DMS 273 treated with DMSO at 0.1 percent for 48 hours (cell line): ENCODE results near the gene COL20A1.
"Not testable (repeated sequence)": the region's sequence is repeated elsewhere in the genome, so short reads cannot be mapped to it uniquely, and the experiment has no call there.

Experiments
- DNase-seq: peaks from one replicate; lab custom pipeline; 2025; lab: John Stamatoyannopoulos, UW

Gene COL20A1

GRCh38 chr20:63292904-63293303, at the start of gene COL20A1:
Gene COL20A1 (plus strand): TSS chr20:63293186. CDS start chr20:63295108, 1,922 bp downstream.
- no peak for DNase-seq

DNA sequence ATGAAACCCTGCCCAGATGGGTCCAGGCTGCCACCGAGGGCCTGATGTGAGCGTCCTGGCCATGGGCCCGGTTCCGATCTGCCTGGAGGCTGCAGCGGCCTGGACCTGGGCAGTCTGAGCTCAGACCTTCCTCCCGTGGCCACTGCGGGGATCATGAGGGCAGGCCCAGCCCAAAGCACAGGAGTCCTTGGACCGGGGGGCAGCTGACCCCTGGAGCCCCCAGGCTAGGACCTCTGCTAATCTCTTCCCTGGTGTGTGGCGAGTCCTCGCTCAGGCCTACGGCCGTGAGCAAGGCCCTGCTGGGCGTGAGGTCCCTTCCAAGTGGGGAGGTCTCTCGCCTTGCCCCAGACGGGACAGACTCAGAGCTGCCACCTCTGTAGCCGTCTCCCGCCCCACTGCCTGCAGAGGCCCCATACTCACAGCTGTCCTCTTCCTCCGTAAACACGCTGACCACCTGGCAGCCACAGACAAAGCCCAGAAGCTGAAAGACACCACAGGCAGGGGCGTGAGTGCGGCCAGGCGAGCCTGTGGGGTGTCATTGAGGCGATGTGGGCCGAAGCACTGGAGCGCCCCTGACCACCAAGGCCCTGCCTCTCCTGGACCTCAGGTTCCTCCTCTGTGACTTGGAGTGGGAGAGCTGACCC, 49.3 kb upstream of the COL20A1 start:
- DNase-seq, result no peak

DNA sequence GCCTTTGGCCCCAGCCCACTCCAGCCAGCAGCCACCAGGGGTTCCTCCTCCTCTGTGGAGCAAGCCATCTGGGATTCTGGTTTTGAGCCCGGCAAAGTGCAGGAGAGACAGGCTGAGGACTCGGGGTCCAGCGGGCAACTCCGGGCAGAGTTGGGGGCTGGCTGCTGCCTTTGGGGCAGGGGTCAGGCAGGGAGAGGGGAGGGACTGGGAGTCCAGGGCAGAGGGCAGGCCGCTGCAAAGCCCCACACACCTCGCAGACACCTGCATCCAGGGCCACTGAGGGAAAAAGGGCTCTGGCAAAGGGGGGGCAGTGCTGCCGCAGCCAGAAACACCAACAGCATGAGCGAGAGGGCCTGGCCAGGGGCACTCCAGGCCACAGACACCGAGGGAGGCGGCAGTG, 48.5 kb upstream of the COL20A1 start:
- no peak for DNase-seq

GRCh38 chr20:63246490-63247288, 46.3 kb upstream of the COL20A1 start:
- DNase-seq, result no peak

- DNase-seq, result no peak
Measured at GRCh38 chr20:63247671-63248228, 45.2 kb upstream of the COL20A1 start.

- no peak for DNase-seq
Measured at GRCh38 chr20:63248835-63249591, 44.0 kb upstream of the COL20A1 start.

DNA sequence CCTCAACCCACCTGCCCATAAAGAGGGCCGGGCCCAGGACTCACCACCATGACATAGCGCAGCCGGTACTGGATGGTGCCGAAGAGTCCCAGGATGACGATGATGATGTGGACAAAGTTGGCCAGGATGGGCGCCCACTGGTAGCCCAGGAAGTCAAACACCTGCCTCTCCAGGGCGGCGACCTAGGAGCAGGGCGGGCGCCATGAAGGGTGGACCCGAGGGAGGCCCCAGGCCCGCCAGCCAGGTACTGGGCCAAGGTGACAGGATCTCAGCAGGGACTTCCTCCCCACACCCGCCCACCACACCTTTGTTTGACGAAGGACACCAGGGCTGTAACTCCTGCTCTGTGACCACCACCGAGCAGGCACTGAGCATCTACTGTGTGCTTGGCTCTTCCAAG, 43.1 kb upstream of the COL20A1 start:
- DNase-seq, result no peak

DNA sequence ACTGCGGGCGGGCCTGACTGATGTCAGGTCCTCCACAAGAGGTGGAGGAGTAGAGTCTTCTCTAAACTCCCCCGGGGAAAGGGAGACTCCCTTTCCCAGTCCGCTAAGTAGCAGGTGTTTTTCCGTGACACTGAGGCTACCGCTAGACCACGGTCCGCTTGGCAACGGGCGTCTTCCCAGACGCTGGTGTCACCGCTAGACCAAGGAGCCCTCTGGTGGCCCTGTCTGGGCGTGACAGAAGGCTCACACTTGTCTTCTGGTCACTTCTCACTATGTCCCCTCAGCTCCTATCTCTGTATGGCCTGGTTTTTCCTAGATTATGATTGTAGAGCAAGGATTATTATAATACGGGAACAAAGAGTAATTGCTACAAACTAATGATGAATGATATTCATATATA, 41.6 kb upstream of the COL20A1 start:
- not testable (repeated sequence) for DNase-seq

DNA sequence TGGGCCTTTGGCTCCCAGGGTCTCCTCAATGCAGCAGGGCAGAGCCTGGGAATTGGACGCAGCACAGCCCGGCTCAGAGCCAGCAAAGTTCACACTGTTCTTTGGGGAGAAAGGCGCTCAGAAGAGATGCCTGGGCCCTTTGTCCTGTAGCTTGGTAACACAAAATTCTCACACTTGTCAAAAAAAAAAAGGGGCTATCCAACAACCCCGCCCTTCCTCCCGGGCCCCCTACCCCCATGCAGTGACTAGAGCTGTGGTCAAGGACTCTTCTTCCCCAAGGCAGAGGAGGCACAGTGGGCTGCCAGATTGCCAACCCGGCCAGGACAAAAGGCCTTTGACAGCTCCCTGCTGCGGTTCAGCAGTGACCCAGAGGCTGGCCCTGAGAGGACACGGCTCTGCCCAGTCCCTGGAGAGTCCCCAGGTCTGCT, 40.7 kb upstream of the COL20A1 start:
- DNase-seq, result no peak

DNA sequence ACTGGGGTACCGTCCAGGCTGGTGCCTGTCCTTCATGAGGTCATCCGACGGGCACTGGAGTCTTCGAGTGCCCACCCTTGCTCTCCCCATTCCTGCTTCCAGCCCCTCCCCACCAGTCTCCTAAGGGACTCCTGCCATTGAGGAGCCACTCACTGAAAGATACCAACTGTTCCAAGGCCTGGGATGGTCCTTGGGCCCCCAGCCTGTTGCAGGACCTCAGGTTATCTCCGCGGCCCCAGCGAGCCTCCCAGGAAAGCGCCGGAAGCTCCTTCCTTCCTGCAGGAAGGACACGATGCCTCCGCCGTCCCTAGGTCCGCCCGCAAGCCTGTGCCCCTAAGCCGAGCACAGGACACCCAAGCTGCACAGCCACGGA, 39.9 kb upstream of the COL20A1 start:
- DNase-seq, result no peak

GRCh38 chr20:63253438-63254231, 39.4 kb upstream of the COL20A1 start:
- DNase-seq, result no peak

- DNase-seq, result no peak
Measured at GRCh38 chr20:63254232-63254605, 38.8 kb upstream of the COL20A1 start, which contains the start of gene NKAIN4. Gene NKAIN4 (minus strand): TSS chr20:63254463. CDS start chr20:63254450, 13 bp downstream.

DNA sequence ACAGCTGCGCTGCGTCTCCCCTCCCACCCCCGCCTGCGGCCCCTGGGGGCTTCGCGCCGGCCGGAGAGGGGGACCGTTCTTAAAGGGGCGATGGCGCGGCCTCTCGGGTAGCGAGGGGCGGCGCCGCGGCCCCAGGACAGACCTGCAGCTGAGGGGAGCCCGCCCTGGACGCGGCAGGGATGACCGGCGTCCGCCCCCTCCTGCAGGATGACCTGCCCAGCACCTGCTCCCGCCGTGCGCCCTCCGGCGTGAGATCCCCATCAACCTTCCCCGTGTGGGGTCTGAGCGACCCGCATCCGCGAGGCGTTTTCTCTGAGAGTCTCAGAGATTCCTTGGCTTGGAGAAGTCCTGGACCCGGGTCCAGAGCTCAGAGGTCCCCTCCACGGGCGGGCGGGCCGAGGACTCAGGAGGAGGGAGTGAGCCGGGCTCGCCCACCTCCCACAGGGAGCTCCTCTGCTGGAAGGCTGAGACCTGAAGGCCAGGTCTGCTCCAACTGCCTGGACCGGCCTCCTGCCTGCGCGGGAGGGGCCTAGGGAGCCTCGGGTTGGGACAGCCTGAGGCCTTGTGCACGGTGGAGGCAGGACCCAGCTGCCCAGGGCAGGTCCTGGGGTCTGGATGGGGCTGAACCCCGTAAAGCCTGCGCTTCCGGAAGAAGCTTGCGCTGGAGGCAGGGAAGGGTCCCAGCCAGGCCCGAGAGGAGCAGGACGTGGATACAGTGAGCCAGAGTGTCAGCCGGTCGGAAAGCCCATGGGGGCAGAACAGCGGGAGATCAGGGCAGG, 38.2 kb upstream of the COL20A1 start:
- DNase-seq, result no peak

DNA sequence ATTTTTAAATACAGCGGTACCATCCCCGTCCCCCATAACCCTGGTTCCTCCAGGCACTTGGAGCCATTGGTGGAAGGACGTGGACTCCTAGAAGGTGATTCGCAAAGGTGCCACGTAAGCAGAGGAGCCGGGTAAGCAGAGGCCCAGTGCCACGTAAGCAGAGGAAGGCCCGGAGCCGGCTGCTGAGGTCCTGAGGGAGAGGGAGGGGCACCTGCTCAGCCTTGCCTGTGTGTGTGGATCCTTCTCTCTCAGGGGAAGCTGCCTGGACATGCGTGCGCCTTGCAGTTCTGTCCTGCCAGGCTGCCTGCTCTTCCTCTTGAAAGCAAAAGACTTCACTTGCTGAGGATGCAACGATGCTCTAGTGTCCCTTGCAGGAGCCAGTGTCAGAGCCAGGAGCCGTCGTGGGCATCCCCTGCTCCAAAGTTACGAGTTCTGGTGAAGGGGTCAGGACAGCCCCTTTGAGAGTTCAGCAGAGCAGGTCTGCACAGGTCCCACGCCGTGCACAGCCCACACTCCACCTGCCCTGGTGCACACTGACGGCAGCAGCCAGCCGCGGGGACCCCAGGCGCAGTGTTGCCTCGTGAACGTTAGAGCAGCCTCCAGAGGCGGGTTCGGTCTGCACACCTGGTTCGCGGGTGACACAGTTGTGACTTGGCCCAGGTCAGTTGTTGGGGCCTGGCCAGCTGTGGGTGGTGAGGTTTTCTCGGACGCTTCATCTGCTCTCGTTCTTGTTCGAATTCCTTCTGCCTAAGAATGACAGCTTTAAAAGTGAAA, 36.9 kb upstream of the COL20A1 start:
- DNase-seq, result no peak

- no peak for DNase-seq
Measured at GRCh38 chr20:63256954-63257353, 36.0 kb upstream of the COL20A1 start.

DNA sequence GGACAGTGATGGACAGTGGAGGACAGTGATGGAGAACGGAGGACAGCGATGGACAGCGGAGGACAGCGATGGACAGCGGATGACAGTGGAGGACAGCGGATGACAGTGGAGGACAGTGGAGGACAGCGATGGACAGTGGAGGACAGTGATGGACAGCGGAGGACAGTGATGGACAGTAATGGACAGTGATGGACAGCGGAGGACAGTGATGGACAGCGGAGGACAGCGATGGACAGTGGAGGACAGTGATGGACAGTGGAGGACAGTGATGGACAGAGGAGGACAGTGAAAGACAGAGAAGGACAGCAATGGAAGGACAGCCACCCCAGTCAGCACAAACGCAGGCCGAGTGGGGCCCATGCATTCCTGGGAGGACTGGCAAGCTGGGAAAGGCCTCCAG, 35.4 kb upstream of the COL20A1 start:
- DNase-seq, result no peak

- no peak for DNase-seq
Measured at GRCh38 chr20:63258781-63259180, 34.2 kb upstream of the COL20A1 start.

GRCh38 chr20:63259734-63260460, 33.1 kb upstream of the COL20A1 start:
- DNase-seq, result no peak

- DNase-seq, result no peak
Measured at GRCh38 chr20:63260521-63260920, 32.5 kb upstream of the COL20A1 start.
